Transverse colon (tissue), 4 donors: ENCODE results near the gene FCRLA. TPM values are rescaled to one million over a fixed set of nuclear protein-coding genes. Genes with fewer than 3 reads are reported as not detected.

Experiments
- DNase-seq: peaks from one replicate; pipeline ENCODE4 v3.0.0-alpha.2; 2019
- H3K27ac ChIP-seq, 4 donors: fragments of 200-600 bp; sonication (generic); 2 replicates each; pipeline ENCODE4 v1.5.1; 2016 to 2018; ENCODE audit warnings: inconsistent platforms in 4 of 4
- H3K27me3 ChIP-seq: fragments of 200-600 bp; sonication (generic); 2 replicates; pipeline ENCODE4 v1.5.1; 2017; ENCODE audit warnings: inconsistent platforms
- H3K36me3 ChIP-seq, 4 donors: fragments of 200-600 bp; sonication (generic); 2 replicates each; pipeline ENCODE4 v1.5.1; 2017 to 2019; ENCODE audit warnings: inconsistent platforms in 4 of 4
- H3K4me1 ChIP-seq, 4 donors: fragments of 200-600 bp; sonication (generic); 2 replicates each; pipeline ENCODE4 v1.5.1; 2017 to 2020; ENCODE audit warnings: inconsistent platforms in 4 of 4
- H3K4me3 ChIP-seq, 4 donors: fragments of 200-600 bp; sonication (generic); 1 replicate in 1 of 4; 2 replicates in 3 of 4; pipeline versions ENCODE4 v1.5.1 to v1.6.1; 2017 to 2019; ENCODE audit warnings: inconsistent platforms in 4 of 4
- H3K9me3 ChIP-seq, 2 donors: fragments of 200-600 bp; sonication (generic); 2 replicates each; pipeline ENCODE4 v1.5.1; 2017 to 2019; ENCODE audit warnings: inconsistent platforms in 2 of 2
- EP300 ChIP-seq: sonication (generic); formaldehyde crosslinking; IDR thresholded peaks from one replicate; pipeline ENCODE4 v1.6.1; 2017; ENCODE audit warnings: antibody characterized with exemption, low read depth
- POLR2A ChIP-seq: fragments of 450-650 bp; IDR thresholded peaks from one replicate; pipeline ENCODE4 v1.6.1; 2016; ENCODE audit warnings: antibody characterized with exemption, mild to moderate bottlenecking, moderate library complexity
- POLR2AphosphoS5 ChIP-seq, 3 donors: sonication (generic); formaldehyde crosslinking; IDR thresholded peaks; one replicate each; pipeline ENCODE4 v1.6.1; 2016; ENCODE audit warnings: antibody characterized with exemption in 3 of 3
- WGBS, 2 donors: methylation state at CpG; one replicate each; pipeline ENCODE4 v1.1.5; 2018; ENCODE audit warnings: low coverage in 1 of 2; 5-methylcytosine and 5-hydroxymethylcytosine counted together
- in situ Hi-C, 4 donors: fragments of 200-750 bp; cut with MboI; loops; one replicate each; pipeline versions ENCODE4 v1.15.0 to v1.15.1; 2017; ENCODE audit warnings: low sequenced_read_pairs in 3 of 4, low pct_ligation_motif_present in 1 of 4, low pct_unique_long_range_greater_than_20kb in 1 of 4
- intact Hi-C: fragments of 100-400 bp; cut with DNase I; formaldehyde crosslinking; loops from one replicate; pipeline ENCODE4 v1.15.1; 2023; ENCODE audit warnings: low total_unique reads
- total RNA-seq, 4 donors: library from RNA; depleted of rRNA; stranded (reverse); fragments of >200 nt; gene quantifications; one replicate each; pipeline ENCODE4 v1.1.0, GENCODE V29; 2016
- TF ChIP-seq, protein P1 (sequence below), 5 experiments: fragments of 200-600 bp in 3 of 5; fragments of 450-650 bp in 2 of 5; sonication (generic) in 3 of 5; IDR thresholded peaks; 1 replicate in 2 of 5; 2 replicates in 3 of 5; pipeline ENCODE4 v1.5.1; 2016 to 2017; ENCODE audit warnings: antibody characterized with exemption in 5 of 5, inconsistent platforms in 3 of 5, mild to moderate bottlenecking in 2 of 5, moderate library complexity in 1 of 5

The FCRLA gene
- total RNA-seq, 4 donors from 2014 or later: 0.41 to 13.1 (median 7.0) TPM; not detected in 1

DNA sequence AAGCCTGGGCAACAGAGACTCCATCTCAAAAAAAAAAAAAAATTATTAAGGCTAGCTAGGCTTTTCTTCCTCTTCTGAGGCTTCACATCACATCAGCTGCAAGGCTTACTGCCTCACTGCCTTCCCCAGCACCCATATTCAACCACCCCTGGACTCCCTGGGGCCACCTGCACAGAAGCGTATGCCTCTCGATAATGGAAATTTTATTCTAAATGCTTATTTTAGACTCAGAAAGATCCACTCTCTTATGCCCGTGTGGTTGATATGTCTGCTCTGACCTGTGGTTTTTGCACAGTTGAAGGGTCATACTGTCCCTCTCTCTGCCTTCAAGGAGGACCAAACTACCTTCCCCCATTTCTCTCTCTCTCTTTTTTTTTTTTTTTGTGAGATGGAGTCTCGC lies 1.5 kb upstream of the FCRLA start:
- intact Hi-C loops: no loop called here

DNA sequence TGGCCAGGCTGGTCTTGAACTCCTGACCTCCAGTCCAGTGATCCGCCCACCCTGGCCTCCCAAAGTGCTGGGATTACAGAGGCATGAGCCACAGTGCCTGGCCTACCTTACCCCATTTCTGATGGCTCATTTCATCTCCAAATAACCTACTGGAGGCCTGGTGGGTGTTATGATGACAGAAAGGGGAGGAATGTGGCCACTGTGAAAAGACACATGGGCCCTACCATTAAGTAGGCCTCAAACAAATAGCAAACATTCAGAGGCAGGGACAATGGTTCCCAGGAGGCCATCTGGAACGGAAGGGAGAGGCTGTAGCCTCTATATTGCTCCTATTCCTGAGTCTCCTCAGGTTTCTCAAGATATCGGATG lies 932 bp upstream of the FCRLA start:
- intact Hi-C loops: no loop called here
- no peaks in the 10 kb centered on the region for H3K27me3 ChIP-seq
- no peak overlapping the region for H3K4me3 ChIP-seq
- DNase-seq: no peak
- in situ Hi-C loops: no loop called here
- no peaks in the 10 kb centered on the region for H3K36me3 ChIP-seq
- H3K9me3 ChIP-seq: no peaks in the 10 kb centered on the region
- WGBS, 2 donors: 72 to 83% methylated on average over 2 to 3 of the region's 3 CpGs
- no peaks in the 10 kb centered on the region for H3K4me1 ChIP-seq
- TF ChIP-seq, protein P1, sequence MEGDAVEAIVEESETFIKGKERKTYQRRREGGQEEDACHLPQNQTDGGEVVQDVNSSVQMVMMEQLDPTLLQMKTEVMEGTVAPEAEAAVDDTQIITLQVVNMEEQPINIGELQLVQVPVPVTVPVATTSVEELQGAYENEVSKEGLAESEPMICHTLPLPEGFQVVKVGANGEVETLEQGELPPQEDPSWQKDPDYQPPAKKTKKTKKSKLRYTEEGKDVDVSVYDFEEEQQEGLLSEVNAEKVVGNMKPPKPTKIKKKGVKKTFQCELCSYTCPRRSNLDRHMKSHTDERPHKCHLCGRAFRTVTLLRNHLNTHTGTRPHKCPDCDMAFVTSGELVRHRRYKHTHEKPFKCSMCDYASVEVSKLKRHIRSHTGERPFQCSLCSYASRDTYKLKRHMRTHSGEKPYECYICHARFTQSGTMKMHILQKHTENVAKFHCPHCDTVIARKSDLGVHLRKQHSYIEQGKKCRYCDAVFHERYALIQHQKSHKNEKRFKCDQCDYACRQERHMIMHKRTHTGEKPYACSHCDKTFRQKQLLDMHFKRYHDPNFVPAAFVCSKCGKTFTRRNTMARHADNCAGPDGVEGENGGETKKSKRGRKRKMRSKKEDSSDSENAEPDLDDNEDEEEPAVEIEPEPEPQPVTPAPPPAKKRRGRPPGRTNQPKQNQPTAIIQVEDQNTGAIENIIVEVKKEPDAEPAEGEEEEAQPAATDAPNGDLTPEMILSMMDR (IDR thresholded peaks at IDR 0.05): no peak
- no peak for TF ChIP-seq POLR2AphosphoS5 (IDR thresholded peaks at IDR 0.05)
- TF ChIP-seq EP300: no peak
- TF ChIP-seq POLR2A: no peak
- no peak overlapping the region for H3K27ac ChIP-seq

More for the DNA sequence above, 1.5 kb upstream of the FCRLA start:
- in situ Hi-C loops: no loop called here
- no peak overlapping the region for H3K4me3 ChIP-seq
- no peaks in the 10 kb centered on the region for H3K36me3 ChIP-seq
- DNase-seq: no peak
- no peak overlapping the region for H3K27ac ChIP-seq
- WGBS, 2 donors: 90 to 100% methylated on average over 1 to 4 of the region's 4 CpGs
- TF ChIP-seq, protein P1 (IDR thresholded peaks at IDR 0.05): no peak
- TF ChIP-seq POLR2AphosphoS5 (IDR thresholded peaks at IDR 0.05) (no peak), EP300 (no peak), POLR2A (no peak)
- H3K9me3 ChIP-seq: no peaks in the 10 kb centered on the region
- no peaks in the 10 kb centered on the region for H3K4me1 ChIP-seq
- no peaks in the 10 kb centered on the region for H3K27me3 ChIP-seq

DNA sequence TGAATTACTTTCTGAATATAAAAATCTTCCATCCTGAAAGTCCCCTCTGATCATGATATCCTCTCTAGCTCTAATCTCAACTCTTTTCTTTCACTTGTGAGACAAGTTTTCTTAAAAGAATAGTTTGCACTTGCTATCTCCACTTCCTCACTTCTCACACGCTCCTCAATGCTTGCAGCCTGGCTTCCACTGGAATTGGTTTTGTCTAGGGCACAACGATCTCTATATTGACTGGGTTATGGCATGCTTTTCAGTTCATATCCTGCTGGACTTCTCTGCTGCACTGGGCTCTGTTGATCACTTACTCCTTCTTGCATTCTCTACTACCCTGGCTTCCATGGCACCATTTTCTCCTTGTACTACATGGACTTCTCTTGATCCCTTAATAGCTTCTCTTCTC lies 474 bp downstream of the FCRLA start:
- in situ Hi-C loops (no loop called here), intact Hi-C loops (no loop called here)
- Histone ChIP-seq H3K4me1 (no peaks in the 10 kb centered on the region), H3K36me3 (no peaks in the 10 kb centered on the region), H3K4me3 (no peak overlapping the region), H3K27me3 (peaks cover 2% of the 10 kb centered on the region), H3K27ac (no peak overlapping the region), H3K9me3 (no peaks in the 10 kb centered on the region)
- 70 to 85% methylated on average over 2 of the region's 2 CpGs for WGBS, 2 donors
- DNase-seq: no peak
- no peak for TF ChIP-seq EP300
- TF ChIP-seq, protein P1 (IDR thresholded peaks at IDR 0.05): no peak

DNA sequence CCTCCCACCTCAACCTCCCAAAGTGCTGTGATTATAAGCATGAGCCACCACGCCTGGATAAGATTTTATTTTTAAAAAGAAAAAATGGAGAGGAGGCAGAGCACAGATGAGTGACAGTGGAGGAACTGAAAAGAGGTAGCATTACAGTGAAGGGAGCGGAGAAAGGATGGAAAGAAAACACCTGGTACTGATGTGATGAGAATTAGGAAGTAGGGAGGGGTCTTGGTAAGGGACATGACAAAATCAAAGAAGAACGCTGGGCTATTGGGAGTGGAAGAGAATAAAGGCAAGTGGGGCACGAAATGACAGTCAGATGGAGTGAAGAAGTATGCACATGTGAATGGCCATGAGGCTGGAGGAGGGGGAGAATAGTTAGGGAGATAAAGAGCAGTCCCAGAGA lies 2.3 kb downstream of the FCRLA start:
- H3K4me1 ChIP-seq: no peaks in the 10 kb centered on the region
- no peak for DNase-seq
- no peak overlapping the region for H3K4me3 ChIP-seq
- no peaks in the 10 kb centered on the region for H3K9me3 ChIP-seq
- TF ChIP-seq, protein P1 (IDR thresholded peaks at IDR 0.05): no peak
- no peak for TF ChIP-seq POLR2AphosphoS5 (IDR thresholded peaks at IDR 0.05)
- no peak for TF ChIP-seq EP300
- TF ChIP-seq POLR2A: no peak
- peaks cover 6% of the 10 kb centered on the region for H3K27me3 ChIP-seq
- in situ Hi-C loops: no loop called here
- H3K36me3 ChIP-seq: no peaks in the 10 kb centered on the region
- H3K27ac ChIP-seq: no peak overlapping the region
- 69 to 74% methylated on average over 4 of the region's 4 CpGs for WGBS, 2 donors
- intact Hi-C loops: no loop called here
